ENCODE data around the gene PHF1. TPM values are rescaled to one million over a fixed set of nuclear protein-coding genes. Genes with fewer than 3 reads are reported as not detected.

The PHF1 gene
- total and polyA plus RNA-seq, 2 of the 13 experiments (the other 11 are each of a cell fraction or from before 2014, with no cell fraction given) = 25.4 to 61.9 TPM

- TF ChIP-seq ZNF639 (CRISPR knock-in tag; conservative IDR thresholded peaks at IDR 0.05) (peak; percentile 90), ZNF720 (CRISPR knock-in tag; IDR thresholded peaks at IDR 0.05) (0 out of 2 replicates have a peak, but pooled peaks have one; percentile 19), TFDP1 (CRISPR knock-in tag; IDR thresholded peaks at IDR 0.05; ENCODE audit: borderline replicate concordance) (peak; percentile 97), MYNN (CRISPR knock-in tag; IDR thresholded peaks at IDR 0.05; ENCODE audit: low read depth) (peak; percentile 96), ERF (CRISPR knock-in tag; IDR thresholded peaks at IDR 0.05) (peak; percentile 96), BATF2 (CRISPR knock-in tag; IDR thresholded peaks at IDR 0.05) (peak; percentile 93), RFXAP (CRISPR knock-in tag; IDR thresholded peaks at IDR 0.05; ENCODE audit: borderline replicate concordance) (peak; percentile 75; the same call in 1 of the 2 replicates), ZFP36L2 (CRISPR knock-in tag; IDR thresholded peaks at IDR 0.05) (peak; percentile 68; the same call in 1 of the 2 replicates), ZFP36L1 (CRISPR knock-in tag; IDR thresholded peaks at IDR 0.05) (peak; percentile 96; the same call in 1 of the 2 replicates), NFE2 (CRISPR knock-in tag; IDR thresholded peaks at IDR 0.05) (no peak), MLX (CRISPR knock-in tag; IDR thresholded peaks at IDR 0.05) (peak; percentile 73), NCOA2 (CRISPR knock-in tag; IDR thresholded peaks at IDR 0.05) (peak; percentile 31; the same call in 1 of the 2 replicates), ZNF160 (CRISPR knock-in tag; IDR thresholded peaks at IDR 0.05) (peak; percentile 74; the same call in 1 of the 2 replicates), SP1 (IDR thresholded peaks at IDR 0.05) (no peak; the same call in 1 of the 2 replicates), SP1 (CRISPR knock-in tag; IDR thresholded peaks at IDR 0.05) (peak; percentile 92), CBX2 (IDR thresholded peaks at IDR 0.05; ENCODE audit: low read depth, low read length) (no peak), CBX2 (CRISPR knock-in tag; IDR thresholded peaks at IDR 0.05; ENCODE audit: low read depth) (peak; percentile 99), ZXDC (CRISPR knock-in tag; IDR thresholded peaks at IDR 0.05) (no peak), ZSCAN5A (CRISPR knock-in tag; IDR thresholded peaks at IDR 0.05; ENCODE audit: borderline replicate concordance) (peak; percentile 62; the same call in 1 of the 2 replicates), HNF4A (CRISPR knock-in tag; IDR thresholded peaks at IDR 0.05) (no peak; the same call in 1 of the 2 replicates), HOXA9 (CRISPR knock-in tag; IDR thresholded peaks at IDR 0.05; ENCODE audit: borderline replicate concordance) (peak; percentile 98), DDIT3 (CRISPR knock-in tag; IDR thresholded peaks at IDR 0.05) (0 out of 2 replicates have a peak, but pooled peaks have one; percentile 2)
Observed at GRCh38 chr6:33391278-33391921, 19.4 kb upstream of the PHF1 start, which contains the start of gene KIFC1 (continued).
